Measurements from ENCODE around the gene DAGLA.

Gene DAGLA

DNA sequence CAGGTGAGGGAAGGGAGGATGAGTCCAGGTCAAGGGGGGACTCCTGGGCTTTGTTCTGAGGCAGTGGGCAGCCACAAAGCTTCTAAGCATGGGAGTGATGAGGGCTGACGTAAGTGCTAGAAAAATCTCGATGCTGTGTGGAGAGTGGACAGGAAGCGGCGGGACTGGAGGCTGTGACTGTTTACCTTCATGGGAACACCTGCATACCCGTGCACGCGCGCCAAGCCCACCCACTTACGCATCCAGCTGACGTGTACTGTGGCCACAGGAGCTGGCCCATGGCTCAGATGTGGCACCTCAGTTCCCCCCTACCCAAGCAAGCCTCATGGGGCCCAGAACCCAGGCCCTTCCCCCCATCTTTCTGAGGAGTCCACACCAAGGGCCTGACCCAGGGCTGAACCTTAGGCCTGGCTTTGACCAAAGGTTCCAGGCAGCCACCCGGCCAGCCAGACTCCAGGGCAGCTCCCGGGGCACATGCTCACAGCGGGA lies 86.2 kb downstream of the DAGLA start:
- TF ChIP-seq, protein P1, sequence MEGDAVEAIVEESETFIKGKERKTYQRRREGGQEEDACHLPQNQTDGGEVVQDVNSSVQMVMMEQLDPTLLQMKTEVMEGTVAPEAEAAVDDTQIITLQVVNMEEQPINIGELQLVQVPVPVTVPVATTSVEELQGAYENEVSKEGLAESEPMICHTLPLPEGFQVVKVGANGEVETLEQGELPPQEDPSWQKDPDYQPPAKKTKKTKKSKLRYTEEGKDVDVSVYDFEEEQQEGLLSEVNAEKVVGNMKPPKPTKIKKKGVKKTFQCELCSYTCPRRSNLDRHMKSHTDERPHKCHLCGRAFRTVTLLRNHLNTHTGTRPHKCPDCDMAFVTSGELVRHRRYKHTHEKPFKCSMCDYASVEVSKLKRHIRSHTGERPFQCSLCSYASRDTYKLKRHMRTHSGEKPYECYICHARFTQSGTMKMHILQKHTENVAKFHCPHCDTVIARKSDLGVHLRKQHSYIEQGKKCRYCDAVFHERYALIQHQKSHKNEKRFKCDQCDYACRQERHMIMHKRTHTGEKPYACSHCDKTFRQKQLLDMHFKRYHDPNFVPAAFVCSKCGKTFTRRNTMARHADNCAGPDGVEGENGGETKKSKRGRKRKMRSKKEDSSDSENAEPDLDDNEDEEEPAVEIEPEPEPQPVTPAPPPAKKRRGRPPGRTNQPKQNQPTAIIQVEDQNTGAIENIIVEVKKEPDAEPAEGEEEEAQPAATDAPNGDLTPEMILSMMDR (conservative IDR thresholded peaks at IDR 0.05; ENCODE audit: control insufficient read depth, insufficient read depth, low read depth, low read length): no peak
- DNase-seq (ENCODE audit: low read depth): no peak
- H3K4me3 ChIP-seq (ENCODE audit: control insufficient read depth, low read depth, low read length): no peak overlapping the region

DNA sequence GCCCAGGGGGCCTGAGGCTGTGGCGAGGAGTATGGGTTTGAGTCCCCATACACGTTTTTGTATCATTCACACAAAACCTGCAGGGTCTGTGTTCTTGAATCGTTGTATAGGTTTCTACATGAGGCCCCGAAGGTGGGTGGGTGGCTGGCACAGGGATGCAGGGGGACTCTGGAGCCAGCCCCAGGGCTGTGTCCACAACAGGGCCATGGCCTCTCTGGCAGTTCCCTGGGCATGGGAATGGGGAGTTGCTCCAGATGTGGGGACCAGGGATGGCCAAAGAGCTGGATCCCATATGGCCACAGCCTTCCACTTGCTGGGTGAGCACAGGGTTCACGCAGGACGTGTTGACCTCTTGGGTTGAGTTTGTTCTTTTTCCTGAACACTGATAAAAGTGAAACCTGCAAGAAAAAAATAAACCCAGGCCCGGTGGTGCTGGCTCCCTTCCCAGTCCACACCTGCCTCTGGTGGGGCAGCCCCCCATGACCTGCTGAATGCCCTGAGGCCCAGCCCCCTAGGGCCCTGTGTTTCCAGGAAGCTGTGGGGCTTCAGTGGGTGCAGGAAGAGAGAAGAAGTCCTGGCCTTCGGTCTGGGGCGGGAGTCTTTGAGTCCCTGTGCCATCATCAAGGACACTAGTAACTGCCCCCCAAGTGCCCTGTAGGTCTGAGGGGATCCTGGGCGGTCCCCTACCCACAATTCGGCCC lies 88.3 kb downstream of the DAGLA start:
- TF ChIP-seq, protein P1 (conservative IDR thresholded peaks at IDR 0.05; ENCODE audit: control insufficient read depth, insufficient read depth, low read depth, low read length): no peak
- no peak overlapping the region for H3K4me3 ChIP-seq (ENCODE audit: control insufficient read depth, low read depth, low read length)
- DNase-seq (ENCODE audit: low read depth): no peak

DNA sequence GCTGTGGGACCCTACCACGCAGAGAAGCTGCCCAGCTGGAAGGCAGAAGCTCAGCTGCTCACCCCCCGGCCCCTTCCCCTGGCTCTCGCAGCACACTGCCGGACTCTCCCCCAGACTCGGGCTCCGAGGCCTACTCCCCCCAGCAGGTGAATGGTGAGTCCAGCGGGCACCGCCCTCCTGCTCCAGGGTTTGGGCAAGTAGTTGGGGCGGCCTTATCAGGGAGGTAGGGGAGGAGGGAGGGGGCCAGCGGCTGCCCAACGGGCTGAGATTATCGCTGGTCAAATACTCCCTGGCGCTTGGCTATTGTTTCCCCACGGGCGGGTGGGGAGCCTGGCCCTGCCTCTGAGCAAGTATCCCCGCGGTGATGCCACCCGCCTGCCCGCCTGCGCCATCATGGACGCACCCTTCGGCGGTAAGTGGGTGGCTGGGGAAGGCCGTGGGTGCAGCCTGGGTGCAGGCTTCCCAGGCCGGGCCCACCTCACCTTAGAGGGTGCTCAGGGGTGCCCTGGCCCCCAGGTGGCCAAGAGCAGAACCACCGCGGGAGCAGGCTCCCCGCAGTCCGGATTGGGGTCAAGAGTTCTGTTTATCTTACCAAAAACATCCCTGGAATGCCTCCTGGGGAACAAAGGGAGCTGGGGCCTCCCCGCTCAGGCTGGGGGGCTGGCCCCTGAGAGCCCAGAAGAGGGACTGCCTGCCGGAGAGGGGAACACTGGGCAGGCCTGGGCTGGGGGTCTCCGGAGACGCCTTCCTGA lies 89.2 kb downstream of the DAGLA start:
- TF ChIP-seq, protein P1 (conservative IDR thresholded peaks at IDR 0.05; ENCODE audit: control insufficient read depth, insufficient read depth, low read depth, low read length): no peak
- no peak for DNase-seq (ENCODE audit: low read depth)
- H3K4me3 ChIP-seq (ENCODE audit: control insufficient read depth, low read depth, low read length): no peak overlapping the region

DNA sequence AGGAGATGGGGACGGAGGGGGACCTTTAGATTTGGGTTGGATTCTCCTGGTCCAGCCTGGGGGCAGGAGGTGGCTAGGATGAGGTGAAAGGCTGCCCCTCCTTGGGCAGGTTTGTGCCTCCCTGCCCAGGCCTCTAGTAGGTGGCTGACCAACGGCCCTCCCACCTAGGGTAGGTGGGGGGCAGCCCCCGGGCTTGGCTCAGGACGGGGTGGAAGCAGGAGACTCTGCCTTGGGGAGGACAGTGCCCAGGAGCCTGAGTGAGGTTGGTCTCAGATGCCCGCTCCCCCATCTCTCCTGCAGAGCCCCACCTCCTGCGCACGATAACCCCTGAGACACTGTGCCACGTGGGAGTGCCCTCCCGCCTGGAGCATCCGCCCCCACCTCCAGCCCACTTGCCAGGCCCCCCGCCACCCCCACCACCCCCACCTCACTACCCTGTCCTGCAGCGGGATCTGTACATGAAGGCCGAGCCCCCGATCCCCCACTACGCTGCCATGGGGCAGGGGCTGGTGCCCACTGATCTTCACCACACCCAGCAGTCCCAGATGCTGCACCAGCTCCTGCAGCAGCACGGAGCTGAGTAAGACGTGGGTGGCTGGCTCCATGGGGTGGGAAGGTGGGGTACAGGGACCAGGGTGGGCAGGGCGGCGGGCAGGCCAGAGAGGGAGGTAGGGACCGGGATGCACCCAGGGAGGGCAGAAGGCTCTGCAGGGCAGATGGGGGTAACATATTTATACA lies 89.9 kb downstream of the DAGLA start:
- H3K4me3 ChIP-seq (ENCODE audit: control insufficient read depth, low read depth, low read length): no peak overlapping the region
- TF ChIP-seq, protein P1 (conservative IDR thresholded peaks at IDR 0.05; ENCODE audit: control insufficient read depth, insufficient read depth, low read depth, low read length): no peak
- DNase-seq (ENCODE audit: low read depth): no peak

DNA sequence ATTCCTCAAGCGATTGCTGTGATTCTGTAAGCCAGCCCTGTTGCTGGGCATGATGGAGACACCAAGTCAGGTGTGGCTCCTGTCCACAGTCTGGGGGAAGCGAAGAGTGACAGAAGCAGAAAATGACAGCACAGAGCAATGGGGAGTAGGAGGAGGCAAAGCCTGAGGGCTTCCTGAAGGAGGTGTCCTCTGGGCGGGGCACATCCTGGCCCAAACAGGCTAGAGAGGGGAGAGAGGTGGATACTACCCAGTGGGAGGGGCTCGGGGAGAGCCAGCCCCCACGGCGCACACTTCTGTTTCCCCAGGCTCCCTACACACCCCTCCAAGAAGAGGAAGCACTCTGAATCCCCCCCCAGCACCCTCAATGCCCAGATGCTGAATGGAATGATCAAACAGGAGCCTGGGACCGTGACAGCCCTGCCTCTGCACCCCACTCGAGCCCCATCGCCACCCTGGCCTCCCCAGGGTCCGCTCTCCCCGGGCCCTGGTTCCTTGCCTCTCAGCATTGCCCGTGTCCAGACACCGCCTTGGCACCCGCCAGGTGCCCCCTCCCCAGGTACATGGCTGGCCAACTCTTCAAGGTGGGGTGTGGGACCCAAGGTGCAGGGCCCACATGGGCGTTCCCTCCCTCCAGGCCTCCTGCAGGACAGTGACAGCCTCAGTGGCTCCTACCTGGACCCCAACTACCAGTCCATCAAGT lies 91.2 kb downstream of the DAGLA start:
- DNase-seq (ENCODE audit: low read depth): no peak
- TF ChIP-seq, protein P1 (conservative IDR thresholded peaks at IDR 0.05; ENCODE audit: control insufficient read depth, insufficient read depth, low read depth, low read length): no peak
- no peak overlapping the region for H3K4me3 ChIP-seq (ENCODE audit: control insufficient read depth, low read depth, low read length)

DNA sequence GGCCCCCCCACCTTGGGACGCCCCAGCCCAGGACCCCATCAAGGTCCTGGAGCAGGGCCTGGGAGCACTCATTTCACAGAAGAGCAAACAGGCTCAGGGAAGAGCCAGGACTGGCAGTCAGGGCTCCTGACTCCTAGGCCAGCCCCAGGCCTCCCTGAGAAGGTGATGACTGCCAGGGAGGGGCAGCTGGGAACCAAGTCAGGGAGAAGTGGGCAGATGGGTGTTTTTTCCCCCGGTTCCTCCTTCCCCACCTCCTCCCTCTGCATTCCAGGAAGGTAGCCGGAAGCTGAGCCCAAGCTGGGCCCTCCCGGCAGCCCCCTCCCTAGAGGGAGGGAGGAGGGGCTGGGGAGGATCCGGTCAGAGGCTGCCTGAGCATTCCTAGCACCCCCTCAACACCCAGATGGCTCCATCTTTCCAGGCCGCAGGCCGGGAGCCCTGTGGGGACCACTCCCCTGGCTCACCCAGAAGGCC lies 91.8 kb downstream of the DAGLA start:
- DNase-seq (ENCODE audit: low read depth): no peak
- TF ChIP-seq, protein P1 (conservative IDR thresholded peaks at IDR 0.05; ENCODE audit: control insufficient read depth, insufficient read depth, low read depth, low read length): no peak
- H3K4me3 ChIP-seq (ENCODE audit: control insufficient read depth, low read depth, low read length): no peak overlapping the region
